Parathyroid adenoma (tissue), 2 donors: Measurements from ENCODE around the gene AGBL4.

Experiments used
- H2AFZ ChIP-seq: fragments of 300-600 bp; sonication (generic); one replicate; pipeline ENCODE4 v1.7.0; 2017; ENCODE audit warnings: antibody characterized with exemption, mild to moderate bottlenecking
- H3K27ac ChIP-seq: fragments of 300-600 bp; sonication (generic); one replicate; pipeline ENCODE4 v1.7.0; 2017
- H3K27me3 ChIP-seq: fragments of 300-600 bp; sonication (generic); one replicate; pipeline ENCODE4 v1.7.0; 2017; ENCODE audit warnings: low read length; ENCODE audit not compliant: control insufficient read depth, insufficient read depth
- H3K36me3 ChIP-seq: fragments of 300-600 bp; sonication (generic); one replicate; pipeline ENCODE4 v1.7.0; 2017; ENCODE audit warnings: low read length; ENCODE audit not compliant: control insufficient read depth, insufficient read depth
- H3K4me1 ChIP-seq: fragments of 300-600 bp; sonication (generic); one replicate; pipeline ENCODE4 v1.7.0; 2017; ENCODE audit warnings: control low read depth
- H3K4me2 ChIP-seq: fragments of 300-600 bp; sonication (generic); one replicate; pipeline ENCODE4 v1.7.0; 2017; ENCODE audit warnings: low read length
- H3K4me3 ChIP-seq: fragments of 300-600 bp; sonication (generic); one replicate; pipeline ENCODE4 v1.7.0; 2017; ENCODE audit warnings: low read depth, low read length
- H3K79me2 ChIP-seq: fragments of 300-600 bp; sonication (generic); one replicate; pipeline ENCODE4 v1.7.0; 2017; ENCODE audit warnings: control low read depth
- H3K9ac ChIP-seq: fragments of 300-600 bp; sonication (generic); one replicate; pipeline ENCODE4 v1.7.0; 2017; ENCODE audit warnings: mild to moderate bottlenecking
- H3K9me3 ChIP-seq: fragments of 300-600 bp; sonication (generic); one replicate; pipeline ENCODE4 v1.7.0; 2017; ENCODE audit warnings: low read length; ENCODE audit not compliant: control insufficient read depth
- CTCF ChIP-seq: fragments of 300-600 bp; sonication (generic); IDR thresholded peaks from one replicate; pipeline ENCODE4 v1.7.0; 2017; ENCODE audit warnings: antibody characterized with exemption, mild to moderate bottlenecking
- donor health status: primary hyperparathyroidism.

Gene AGBL4

GRCh38 chr1:49183489-49183888, 840.3 kb downstream of the AGBL4 start:
- H3K9ac ChIP-seq = no peak overlapping the region
- H3K4me1 ChIP-seq = no peaks in the 10 kb centered on the region
- no peaks in the 10 kb centered on the region for H3K79me2 ChIP-seq
- no peak overlapping the region for H3K27ac ChIP-seq
- H3K9me3 ChIP-seq = no peaks in the 10 kb centered on the region
- no peaks in the 10 kb centered on the region for H3K27me3 ChIP-seq
- H3K4me2 ChIP-seq = no peak overlapping the region
- TF ChIP-seq CTCF = no peak
- no peak overlapping the region for H3K4me3 ChIP-seq
- H2AFZ ChIP-seq = no peak overlapping the region
- H3K36me3 ChIP-seq = no peaks in the 10 kb centered on the region

- H3K79me2 ChIP-seq = no peaks in the 10 kb centered on the region
- TF ChIP-seq CTCF = no peak
- no peaks in the 10 kb centered on the region for H3K9me3 ChIP-seq
- no peak overlapping the region for H3K4me3 ChIP-seq
- no peak overlapping the region for H2AFZ ChIP-seq
- H3K36me3 ChIP-seq = no peaks in the 10 kb centered on the region
- no peaks in the 10 kb centered on the region for H3K27me3 ChIP-seq
- H3K9ac ChIP-seq = no peak overlapping the region
- H3K4me1 ChIP-seq = no peaks in the 10 kb centered on the region
- H3K4me2 ChIP-seq = no peak overlapping the region
- H3K27ac ChIP-seq = no peak overlapping the region
Observed at GRCh38 chr1:49181033-49181432, 842.7 kb downstream of the AGBL4 start.

- Histone ChIP-seq H3K4me3 (no peak overlapping the region), H2AFZ (no peak overlapping the region), H3K79me2 (no peaks in the 10 kb centered on the region), H3K4me1 (no peaks in the 10 kb centered on the region), H3K9me3 (no peaks in the 10 kb centered on the region), H3K4me2 (no peak overlapping the region), H3K27ac (no peak overlapping the region), H3K27me3 (no peaks in the 10 kb centered on the region), H3K36me3 (no peaks in the 10 kb centered on the region), H3K9ac (no peak overlapping the region)
- TF ChIP-seq CTCF = no peak
Observed at GRCh38 chr1:49171941-49172593, 851.7 kb downstream of the AGBL4 start.

- no peak for TF ChIP-seq CTCF
- Histone ChIP-seq H3K4me2 (no peak overlapping the region), H3K9me3 (no peaks in the 10 kb centered on the region), H3K4me3 (no peak overlapping the region), H3K27me3 (no peaks in the 10 kb centered on the region), H2AFZ (no peak overlapping the region), H3K79me2 (no peaks in the 10 kb centered on the region), H3K36me3 (no peaks in the 10 kb centered on the region), H3K4me1 (no peaks in the 10 kb centered on the region), H3K9ac (no peak overlapping the region), H3K27ac (no peak overlapping the region)
Observed at GRCh38 chr1:49166031-49166430, 857.7 kb downstream of the AGBL4 start.

- no peak for TF ChIP-seq CTCF
- Histone ChIP-seq H3K9ac (no peak overlapping the region), H3K27me3 (no peaks in the 10 kb centered on the region), H3K9me3 (no peaks in the 10 kb centered on the region), H3K4me3 (no peak overlapping the region), H3K4me1 (no peaks in the 10 kb centered on the region), H3K79me2 (no peaks in the 10 kb centered on the region), H2AFZ (no peak overlapping the region), H3K27ac (no peak overlapping the region), H3K4me2 (no peak overlapping the region), H3K36me3 (no peaks in the 10 kb centered on the region)
Observed at GRCh38 chr1:49163031-49163430, 860.7 kb downstream of the AGBL4 start.
